Peyer's patch (tissue), 4 donors: ENCODE results near the gene GREB1.

ENCODE experiments used
- POLR2A ChIP-seq, 2 donors: fragments of 450-650 bp; IDR thresholded peaks; one replicate each; pipeline ENCODE4 v1.5.1; 2017; ENCODE audit warnings: antibody characterized with exemption in 2 of 2, mild to moderate bottlenecking in 2 of 2, moderate library complexity in 2 of 2
- TF ChIP-seq, protein P1 (sequence below), 6 experiments: fragments of 450-650 bp in 4 of 6; fragments of 200-600 bp in 2 of 6; sonication (generic) in 1 of 6; IDR thresholded peaks; one replicate each; pipeline ENCODE4 v1.5.1; 2017 to 2019; ENCODE audit warnings: antibody characterized with exemption in 6 of 6, mild to moderate bottlenecking in 3 of 6, moderate library complexity in 1 of 6

DNA sequence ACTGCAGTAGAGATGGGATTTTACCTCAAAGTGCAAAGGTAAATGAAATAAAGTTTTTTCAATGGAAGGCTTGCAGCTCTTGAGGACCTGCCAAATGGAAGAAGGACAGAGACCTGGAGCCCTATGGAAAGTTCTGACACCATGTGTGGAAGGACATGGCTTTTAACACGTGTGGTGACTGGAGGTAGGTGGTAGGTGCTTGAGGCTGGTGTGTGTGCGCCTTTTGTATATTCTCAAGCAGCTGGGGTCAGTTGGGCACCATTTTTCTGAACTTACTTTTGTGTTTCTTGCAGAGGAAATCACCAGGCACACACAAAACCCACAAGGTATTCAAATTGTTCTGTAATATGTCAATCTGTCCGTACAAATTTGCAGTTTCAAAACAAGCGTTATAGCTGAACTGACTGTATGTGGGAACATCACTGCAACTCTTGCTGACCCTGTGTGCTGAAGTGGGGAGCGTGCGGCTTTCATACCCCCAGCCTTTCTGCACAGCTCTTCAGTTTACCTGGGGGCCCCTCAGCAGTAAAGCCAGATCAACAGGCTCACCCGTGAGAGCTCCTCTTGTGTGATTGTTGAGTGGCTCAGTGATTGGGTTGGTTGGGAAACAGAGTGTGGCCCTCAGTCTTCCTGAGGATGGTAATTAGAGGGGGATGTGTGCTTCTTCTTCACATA, 363 bp downstream of the GREB1 start:
- TF ChIP-seq, protein P1, sequence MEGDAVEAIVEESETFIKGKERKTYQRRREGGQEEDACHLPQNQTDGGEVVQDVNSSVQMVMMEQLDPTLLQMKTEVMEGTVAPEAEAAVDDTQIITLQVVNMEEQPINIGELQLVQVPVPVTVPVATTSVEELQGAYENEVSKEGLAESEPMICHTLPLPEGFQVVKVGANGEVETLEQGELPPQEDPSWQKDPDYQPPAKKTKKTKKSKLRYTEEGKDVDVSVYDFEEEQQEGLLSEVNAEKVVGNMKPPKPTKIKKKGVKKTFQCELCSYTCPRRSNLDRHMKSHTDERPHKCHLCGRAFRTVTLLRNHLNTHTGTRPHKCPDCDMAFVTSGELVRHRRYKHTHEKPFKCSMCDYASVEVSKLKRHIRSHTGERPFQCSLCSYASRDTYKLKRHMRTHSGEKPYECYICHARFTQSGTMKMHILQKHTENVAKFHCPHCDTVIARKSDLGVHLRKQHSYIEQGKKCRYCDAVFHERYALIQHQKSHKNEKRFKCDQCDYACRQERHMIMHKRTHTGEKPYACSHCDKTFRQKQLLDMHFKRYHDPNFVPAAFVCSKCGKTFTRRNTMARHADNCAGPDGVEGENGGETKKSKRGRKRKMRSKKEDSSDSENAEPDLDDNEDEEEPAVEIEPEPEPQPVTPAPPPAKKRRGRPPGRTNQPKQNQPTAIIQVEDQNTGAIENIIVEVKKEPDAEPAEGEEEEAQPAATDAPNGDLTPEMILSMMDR (IDR thresholded peaks at IDR 0.05): no peak
- TF ChIP-seq POLR2A (IDR thresholded peaks at IDR 0.05): no peak
